CD4-positive, alpha-beta T cell treated with Interferon gamma for 1 hour (primary cell): ENCODE measurements around the gene TEAD4.

ENCODE experiments used
- DNase-seq: peaks from one replicate; pipeline ENCODE4 v3.0.0-alpha.2; 2020

TEAD4 gene

GRCh38 chr12:2959192-2959504, at the start of gene TEAD4:
TSS of gene TEAD4 (plus strand) at chr12:2959397.
- no peak for DNase-seq

GRCh38 chr12:2912216-2912575, 47.0 kb upstream of the TEAD4 start:
- no peak for DNase-seq

- DNase-seq, result no peak
Observed at GRCh38 chr12:2919249-2919648, 39.9 kb upstream of the TEAD4 start.

GRCh38 chr12:2922329-2922728, 36.9 kb upstream of the TEAD4 start:
- no peak for DNase-seq

GRCh38 chr12:2923057-2923456, 36.1 kb upstream of the TEAD4 start:
- no peak for DNase-seq

- no peak for DNase-seq
Observed at GRCh38 chr12:2924019-2924418, 35.2 kb upstream of the TEAD4 start.

GRCh38 chr12:2925322-2925995, 33.7 kb upstream of the TEAD4 start:
- no peak for DNase-seq

GRCh38 chr12:2930865-2931264, 28.3 kb upstream of the TEAD4 start:
- no peak for DNase-seq

- DNase-seq, result no peak
Observed at GRCh38 chr12:2933586-2933985, 25.6 kb upstream of the TEAD4 start.

- no peak for DNase-seq
Observed at GRCh38 chr12:2934371-2934770, 24.8 kb upstream of the TEAD4 start.

- DNase-seq, result no peak
Observed at GRCh38 chr12:2936301-2936700, 22.9 kb upstream of the TEAD4 start.

GRCh38 chr12:2937500-2937899, 21.7 kb upstream of the TEAD4 start:
- no peak for DNase-seq

- DNase-seq, result no peak
Observed at GRCh38 chr12:2939191-2939590, 20.0 kb upstream of the TEAD4 start.

GRCh38 chr12:2940564-2940963, 18.6 kb upstream of the TEAD4 start:
- DNase-seq, result no peak

GRCh38 chr12:2941524-2941923, 17.7 kb upstream of the TEAD4 start:
- no peak for DNase-seq

GRCh38 chr12:2944401-2945047, 14.7 kb upstream of the TEAD4 start:
- DNase-seq, result peak; percentile 24

GRCh38 chr12:2949411-2949810, 9.8 kb upstream of the TEAD4 start:
- DNase-seq, result no peak

- no peak for DNase-seq
Observed at GRCh38 chr12:2955888-2956287, 3.3 kb upstream of the TEAD4 start.

GRCh38 chr12:2957816-2958431, 1.3 kb upstream of the TEAD4 start:
- no peak for DNase-seq

GRCh38 chr12:2958432-2959191, 585 bp upstream of the TEAD4 start:
- DNase-seq, result no peak

- no peak for DNase-seq
Observed at GRCh38 chr12:2959505-2960389, 550 bp downstream of the TEAD4 start.

GRCh38 chr12:2960390-2960956, 1.3 kb downstream of the TEAD4 start:
- no peak for DNase-seq
